ENCODE measurements around the gene PEPD.

The PEPD gene

GRCh38 chr19:33500991-33501390 lies 20.6 kb downstream of the PEPD start:
- Histone ChIP-seq H3K9me2 (ENCODE audit: low read depth, low read length) (no peaks in the 10 kb centered on the region), H3K9ac (ENCODE audit: low read length) (no peak overlapping the region), H3K4me1 (ENCODE audit: insufficient read depth, low read length, severe bottlenecking) (no peaks in the 10 kb centered on the region), H3K36me3 (ENCODE audit: insufficient read depth, low read length) (no peaks in the 10 kb centered on the region), H3K27ac (ENCODE audit: low read depth, low read length, poor library complexity, severe bottlenecking) (no peak overlapping the region), H3K4me3 (ENCODE audit: low read depth, low read length, poor library complexity, severe bottlenecking) (no peak overlapping the region), H4K20me1 (ENCODE audit: insufficient read depth, low read length) (no peaks in the 10 kb centered on the region), H2AFZ (ENCODE audit: low read length) (no peak overlapping the region), H3F3A (ENCODE audit: insufficient read depth, low read length) (no peaks in the 10 kb centered on the region), H3K9me3 (ENCODE audit: low read length) (no peaks in the 10 kb centered on the region), H3K79me2 (ENCODE audit: insufficient read depth, low read length) (no peaks in the 10 kb centered on the region), H3K27me3 (ENCODE audit: insufficient read depth, low read length) (no peaks in the 10 kb centered on the region), H3K4me2 (ENCODE audit: low read length) (no peak overlapping the region)
- TF ChIP-seq CTCF (IDR thresholded peaks at IDR 0.05; ENCODE audit: low read length) (no peak), EZH2 (IDR thresholded peaks at IDR 0.05; ENCODE audit: borderline replicate concordance, low read length) (no peak)

GRCh38 chr19:33500586-33500985 lies 21.0 kb downstream of the PEPD start:
- Histone ChIP-seq H4K20me1 (ENCODE audit: insufficient read depth, low read length) (no peaks in the 10 kb centered on the region), H3K36me3 (ENCODE audit: insufficient read depth, low read length) (no peaks in the 10 kb centered on the region)

GRCh38 chr19:33499671-33500506 lies 21.7 kb downstream of the PEPD start:
- Histone ChIP-seq H3K9me3 (ENCODE audit: low read length) (no peaks in the 10 kb centered on the region), H3K79me2 (ENCODE audit: insufficient read depth, low read length) (no peaks in the 10 kb centered on the region), H2AFZ (ENCODE audit: low read length) (no peak overlapping the region), H3K4me2 (ENCODE audit: low read length) (no peak overlapping the region), H3K27me3 (ENCODE audit: insufficient read depth, low read length) (no peaks in the 10 kb centered on the region), H3K9ac (ENCODE audit: low read length) (no peak overlapping the region), H3K9me2 (ENCODE audit: low read depth, low read length) (no peaks in the 10 kb centered on the region), H3K36me3 (ENCODE audit: insufficient read depth, low read length) (no peaks in the 10 kb centered on the region), H3K4me3 (ENCODE audit: low read depth, low read length, poor library complexity, severe bottlenecking) (no peak overlapping the region), H3K4me1 (ENCODE audit: insufficient read depth, low read length, severe bottlenecking) (no peaks in the 10 kb centered on the region), H4K20me1 (ENCODE audit: insufficient read depth, low read length) (no peaks in the 10 kb centered on the region), H3F3A (ENCODE audit: insufficient read depth, low read length) (no peaks in the 10 kb centered on the region), H3K27ac (ENCODE audit: low read depth, low read length, poor library complexity, severe bottlenecking) (no peak overlapping the region)
- TF ChIP-seq EZH2 (IDR thresholded peaks at IDR 0.05; ENCODE audit: borderline replicate concordance, low read length) (no peak), CTCF (IDR thresholded peaks at IDR 0.05; ENCODE audit: low read length) (no peak)

More at GRCh38 chr19:33500586-33500985, 21.0 kb downstream of the PEPD start:
- no peak overlapping the region for H3K27ac ChIP-seq (ENCODE audit: low read depth, low read length, poor library complexity, severe bottlenecking)
- H3K9me3 ChIP-seq (ENCODE audit: low read length): no peaks in the 10 kb centered on the region
- H3F3A ChIP-seq (ENCODE audit: insufficient read depth, low read length): no peaks in the 10 kb centered on the region
- TF ChIP-seq EZH2 (IDR thresholded peaks at IDR 0.05; ENCODE audit: borderline replicate concordance, low read length) (no peak), CTCF (IDR thresholded peaks at IDR 0.05; ENCODE audit: low read length) (no peak)
- no peak overlapping the region for H3K9ac ChIP-seq (ENCODE audit: low read length)
- H3K27me3 ChIP-seq (ENCODE audit: insufficient read depth, low read length): no peaks in the 10 kb centered on the region
- H2AFZ ChIP-seq (ENCODE audit: low read length): no peak overlapping the region
- no peak overlapping the region for H3K4me2 ChIP-seq (ENCODE audit: low read length)
- H3K9me2 ChIP-seq (ENCODE audit: low read depth, low read length): no peaks in the 10 kb centered on the region
- no peaks in the 10 kb centered on the region for H3K79me2 ChIP-seq (ENCODE audit: insufficient read depth, low read length)
- no peak overlapping the region for H3K4me3 ChIP-seq (ENCODE audit: low read depth, low read length, poor library complexity, severe bottlenecking)
- H3K4me1 ChIP-seq (ENCODE audit: insufficient read depth, low read length, severe bottlenecking): no peaks in the 10 kb centered on the region

All from OCI-LY1 (cell line).